K562 treated with DMSO at 1 percent for 24 hours (cell line): ENCODE results near the gene AGR2. TPM values are rescaled to one million over a fixed set of nuclear protein-coding genes. Genes with fewer than 3 reads are reported as not detected.

Source experiments
- total RNA-seq: library from RNA; unstranded; fragments of 300-600 nt; gene quantifications from 2 replicates; pipeline ENCODE4 v1.2.3, GENCODE V29; 2022; ENCODE audit warnings: low read depth; ENCODE audit not compliant: insufficient read depth

Gene AGR2
- total RNA-seq, result not detected in 2 replicates

DNA sequence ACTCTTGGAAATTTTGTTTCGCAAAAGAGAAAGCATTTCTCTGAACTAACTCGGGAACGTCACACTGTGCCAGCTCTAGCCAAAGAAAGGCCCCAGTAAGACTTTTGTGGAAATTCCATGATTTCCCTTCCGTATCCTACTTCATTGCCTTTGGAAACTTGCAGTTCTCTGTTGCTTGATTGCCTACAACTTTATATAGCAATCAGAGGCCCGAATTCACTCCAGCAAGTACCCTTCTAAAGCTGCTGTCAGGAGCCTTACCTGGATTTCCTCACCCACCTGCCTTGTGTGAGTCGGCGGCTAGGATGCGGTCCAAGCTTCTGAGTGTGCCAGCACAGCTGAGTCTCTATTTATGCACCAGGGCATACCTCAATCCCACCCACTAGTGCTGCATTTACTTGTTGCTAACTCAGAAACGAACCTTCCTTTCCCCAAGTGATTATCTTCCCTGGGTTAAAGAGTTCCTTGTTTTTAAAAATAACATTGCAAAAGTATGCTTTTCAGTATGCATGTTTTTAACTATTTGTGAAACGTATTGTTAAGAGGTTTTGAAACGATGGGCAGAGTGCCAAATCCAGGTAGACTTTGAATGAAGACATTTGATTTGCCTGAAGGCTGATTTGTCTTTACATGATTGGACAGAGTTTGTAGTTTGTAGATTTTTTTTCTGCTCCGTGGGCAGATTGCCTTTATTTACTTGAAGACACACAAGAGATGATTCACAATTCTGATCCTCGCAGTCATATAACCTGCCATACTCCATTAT lies at the start of gene AGR2:
TSS of gene AGR2 (minus strand) at position 326 of the 766 bp plus-strand sequence. CDS start 3,203 bp downstream, outside the sequence.

DNA sequence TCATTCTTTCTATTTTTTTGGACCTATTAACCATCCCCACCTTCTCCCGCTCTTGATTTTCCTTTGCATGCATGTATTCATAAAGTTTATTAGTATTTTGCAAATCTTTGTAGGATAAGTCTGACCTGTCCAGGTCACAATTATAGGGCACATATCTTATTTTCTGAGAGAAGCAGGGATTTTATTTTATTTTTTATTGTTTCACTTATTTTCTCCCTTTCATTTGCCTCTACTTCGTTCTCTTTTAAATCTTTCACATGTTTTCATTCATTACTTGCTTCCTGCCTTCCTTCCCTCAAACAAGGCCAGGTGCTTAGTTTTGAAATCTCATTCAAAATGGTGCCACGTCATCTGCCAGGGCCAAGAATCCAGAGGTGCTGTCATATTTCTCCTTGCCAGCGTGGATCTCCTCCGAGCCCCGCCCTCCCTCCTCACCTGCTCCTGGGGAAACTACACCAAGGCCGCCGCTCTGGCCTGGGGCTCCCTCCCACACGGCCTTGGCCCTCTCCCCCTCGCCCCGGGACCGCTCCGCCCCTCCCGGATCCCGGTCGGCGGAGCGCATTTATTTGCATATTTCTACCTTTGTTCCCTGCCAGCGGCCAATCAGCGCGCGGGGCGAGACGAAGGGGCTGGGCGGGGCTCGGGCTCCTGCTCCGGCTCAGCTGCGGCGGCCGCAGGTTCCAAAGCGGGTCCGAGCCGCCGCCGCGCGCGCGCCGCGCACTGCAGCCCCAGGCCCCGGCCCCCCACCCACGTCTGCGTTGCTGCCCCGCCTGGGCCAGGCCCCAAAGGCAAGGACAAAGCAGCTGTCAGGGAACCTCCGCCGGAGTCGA lies 51.5 kb downstream of the AGR2 start, which contains the start of gene TSPAN13:
TSS of gene TSPAN13 (plus strand) at position 654 of the 830 bp plus-strand sequence. CDS start 213 bp downstream, outside the sequence.

Other genes starting within 250 kb of the AGR2 start
- 25.8 and 29.7 TPM in 2 replicates for gene ANKMY2, start 159.2 kb downstream of the AGR2 start, total RNA-seq
- gene BZW2, start 158.8 kb downstream of the AGR2 start, total RNA-seq, result 48.8 and 52.0 TPM in 2 replicates
- gene TSPAN13, start 51.2 kb downstream of the AGR2 start, total RNA-seq, result 36.6 and 43.9 TPM in 2 replicates
- not detected in 2 replicates for gene AGR3, start 77.0 kb upstream of the AGR2 start, total RNA-seq